ENCODE data around the gene YJU2. TPM values are rescaled to one million over a fixed set of nuclear protein-coding genes. Genes with fewer than 3 reads are reported as not detected.

Gene YJU2
- total RNA-seq, 1 experiment from 2014 or later = 26.9 TPM

DNA sequence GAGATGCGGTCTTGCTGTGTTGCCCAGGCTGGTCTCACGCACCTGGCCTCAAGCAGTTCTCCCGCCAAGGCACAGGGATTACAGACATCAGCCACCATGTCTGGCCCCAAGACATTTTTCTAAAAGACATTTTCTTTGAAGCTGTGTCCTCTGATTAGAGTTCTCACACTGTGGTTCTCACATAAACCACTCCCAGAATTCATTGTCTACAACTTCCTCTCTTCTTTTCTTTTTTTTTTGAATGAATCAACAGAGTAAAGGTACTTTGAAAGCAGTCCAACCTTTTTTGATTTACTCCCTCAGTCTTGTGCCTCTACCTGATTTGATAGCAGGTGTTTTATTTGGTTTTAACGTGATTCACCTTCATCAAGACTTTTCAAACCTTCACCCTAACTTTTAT, 17.9 kb downstream of the YJU2 start:
- no peaks in the 10 kb centered on the region for H3K27me3 ChIP-seq (ENCODE audit: insufficient read depth, low read length)
- no peak overlapping the region for H3K4me3 ChIP-seq (replicated peaks in 1 of 2; ENCODE audit: low read depth in 1 of 2, low read length in 2 of 2)
- H3K9me2 ChIP-seq (ENCODE audit: insufficient read depth) = no peaks in the 10 kb centered on the region
- ATAC-seq (no peak), DNase-seq (ENCODE audit: low read depth, low spot score) (no peak)
- CTCF ChIA-PET = interaction anchor here (2.7 kb wide), 1 partner anchor 87 kb away, joined by 52 read pairs; no protein-coding TSS in a partner anchor
- H3K27ac ChIP-seq (ENCODE audit: low read depth, low read length) = no peak overlapping the region
- POLR2A ChIA-PET = no interaction called here
- H3K9ac ChIP-seq (ENCODE audit: low read length) = no peak overlapping the region
- H3K4me1 ChIP-seq (ENCODE audit: control insufficient read depth in 1 of 2, insufficient read depth in 2 of 2, low read length in 2 of 2) = peaks cover 0 to 7% of the 10 kb centered on the region in 2 experiments; a peak in 1 of 4 replicates
- H3K4me2 ChIP-seq (ENCODE audit: low read length) = no peak overlapping the region
- intact Hi-C loops (cut with micrococcal nuclease) = loop anchor here (10.0 kb wide), 1 partner anchor 260 kb away; no protein-coding TSS in a partner anchor
- H2AFZ ChIP-seq (ENCODE audit: low read depth, low read length, poor library complexity, severe bottlenecking) = no peak overlapping the region
- RAD21 ChIA-PET (ENCODE audit: low non-redundant PET in 1 of 2, low total read pairs in 2 of 2, uncharacterized antibody in 2 of 2, unreplicated experiment in 2 of 2) = no interaction called here
- H3K9me3 ChIP-seq (ENCODE audit: control insufficient read depth in 1 of 2, insufficient read depth in 1 of 2, low read depth in 1 of 2, low read length in 2 of 2) = no peaks in the 10 kb centered on the region
- peaks cover 6 to 18% of the 10 kb centered on the region in 2 experiments; a peak in 3 of 4 replicates for H3K36me3 ChIP-seq (ENCODE audit: control insufficient read depth in 1 of 2, insufficient read depth in 2 of 2, low read length in 2 of 2)
- H3K79me2 ChIP-seq (ENCODE audit: insufficient read depth, low read length) = no peaks in the 10 kb centered on the region
- no TSS peak for BruUV-seq (replicated peaks)
- TF ChIP-seq, protein P1, sequence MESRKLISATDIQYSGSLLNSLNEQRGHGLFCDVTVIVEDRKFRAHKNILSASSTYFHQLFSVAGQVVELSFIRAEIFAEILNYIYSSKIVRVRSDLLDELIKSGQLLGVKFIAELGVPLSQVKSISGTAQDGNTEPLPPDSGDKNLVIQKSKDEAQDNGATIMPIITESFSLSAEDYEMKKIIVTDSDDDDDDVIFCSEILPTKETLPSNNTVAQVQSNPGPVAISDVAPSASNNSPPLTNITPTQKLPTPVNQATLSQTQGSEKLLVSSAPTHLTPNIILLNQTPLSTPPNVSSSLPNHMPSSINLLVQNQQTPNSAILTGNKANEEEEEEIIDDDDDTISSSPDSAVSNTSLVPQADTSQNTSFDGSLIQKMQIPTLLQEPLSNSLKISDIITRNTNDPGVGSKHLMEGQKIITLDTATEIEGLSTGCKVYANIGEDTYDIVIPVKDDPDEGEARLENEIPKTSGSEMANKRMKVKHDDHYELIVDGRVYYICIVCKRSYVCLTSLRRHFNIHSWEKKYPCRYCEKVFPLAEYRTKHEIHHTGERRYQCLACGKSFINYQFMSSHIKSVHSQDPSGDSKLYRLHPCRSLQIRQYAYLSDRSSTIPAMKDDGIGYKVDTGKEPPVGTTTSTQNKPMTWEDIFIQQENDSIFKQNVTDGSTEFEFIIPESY (IDR thresholded peaks at IDR 0.05; ENCODE audit: extremely low read depth, insufficient replicate concordance, low read length) = no peak
- no peak for TF ChIP-seq EZH2phosphoT487 (IDR thresholded peaks at IDR 0.05; ENCODE audit: borderline replicate concordance)
- no peak for TF ChIP-seq FOSL1 (IDR thresholded peaks at IDR 0.05; ENCODE audit: low read depth)
- no peak for TF ChIP-seq RAD21 (IDR thresholded peaks at IDR 0.05; ENCODE audit: low read depth)
- no peaks in the 10 kb centered on the region for H4K20me1 ChIP-seq (ENCODE audit: insufficient read depth)
